ENCODE measurements around the gene RAD21L1. TPM values are rescaled to one million over a fixed set of nuclear protein-coding genes. Genes with fewer than 3 reads are reported as not detected.

RAD21L1 gene
- total RNA-seq = not detected
- long read RNA-seq, partial matches to known transcripts = 0 of 1 reads
- long read RNA-seq, other reads (novel, unspliced or antisense) = 1 of 1 reads

GRCh38 chr20:1225783-1226654 lies at the start of gene RAD21L1:
Gene RAD21L1 (plus strand): TSS chr20:1226044. CDS start chr20:1228454, 2,410 bp downstream.
- Histone ChIP-seq H3K4me3 (peak within 1 kb of the TSS; percentile 72), H3K36me3 (no peaks in the 10 kb centered on the region), H3K4me1 (peaks cover 17% of the 10 kb centered on the region), H3K9me3 (no peaks in the 10 kb centered on the region), H3K27ac (peak within 1 kb of the TSS; percentile 41), H3K27me3 (ENCODE audit: low read depth) (peaks cover 20% of the 10 kb centered on the region)
- DNase-seq (peak; percentile 80), ATAC-seq (peak; percentile 96 to 99)
- no peak for TF ChIP-seq CTCF (IDR thresholded peaks at IDR 0.05)
- intact Hi-C loops (cut with DNase I) = no loop called here

- no peak for TF ChIP-seq CTCF (IDR thresholded peaks at IDR 0.05)
- no peak for DNase-seq
- no peak overlapping the region for H3K4me3 ChIP-seq
- H3K4me1 ChIP-seq = no peaks in the 10 kb centered on the region
- intact Hi-C loops (cut with DNase I) = no loop called here
- no peaks in the 10 kb centered on the region for H3K27me3 ChIP-seq (ENCODE audit: low read depth)
- no peaks in the 10 kb centered on the region for H3K9me3 ChIP-seq
- no peak overlapping the region for H3K27ac ChIP-seq
- peak in 1 of 2 donors; percentile 17 for ATAC-seq
- peaks cover 34% of the 10 kb centered on the region for H3K36me3 ChIP-seq
Observed at GRCh38 chr20:1177680-1178079, 48.2 kb upstream of the RAD21L1 start.

- no peak overlapping the region for H3K4me3 ChIP-seq
- no peak for DNase-seq
- peaks cover 30% of the 10 kb centered on the region for H3K36me3 ChIP-seq
- no peak for TF ChIP-seq CTCF (IDR thresholded peaks at IDR 0.05)
- intact Hi-C loops (cut with DNase I) = no loop called here
- H3K9me3 ChIP-seq = no peaks in the 10 kb centered on the region
- no peaks in the 10 kb centered on the region for H3K4me1 ChIP-seq
- H3K27me3 ChIP-seq (ENCODE audit: low read depth) = no peaks in the 10 kb centered on the region
- ATAC-seq = no peak
- H3K27ac ChIP-seq = no peak overlapping the region
Observed at GRCh38 chr20:1178103-1178502, 47.7 kb upstream of the RAD21L1 start.

- Histone ChIP-seq H3K27me3 (ENCODE audit: low read depth) (no peaks in the 10 kb centered on the region), H3K9me3 (no peaks in the 10 kb centered on the region), H3K4me1 (no peaks in the 10 kb centered on the region), H3K36me3 (peaks cover 25% of the 10 kb centered on the region), H3K27ac (no peak overlapping the region), H3K4me3 (no peak overlapping the region)
- intact Hi-C loops (cut with DNase I) = no loop called here
- TF ChIP-seq CTCF (IDR thresholded peaks at IDR 0.05) = no peak
- ATAC-seq = no peak
- DNase-seq = no peak
Observed at GRCh38 chr20:1178623-1179022, 47.2 kb upstream of the RAD21L1 start.

- Histone ChIP-seq H3K4me1 (peaks cover 7% of the 10 kb centered on the region), H3K27me3 (ENCODE audit: low read depth) (peaks cover 15% of the 10 kb centered on the region), H3K27ac (no peak overlapping the region), H3K36me3 (peaks cover 11% of the 10 kb centered on the region), H3K4me3 (no peak overlapping the region), H3K9me3 (no peaks in the 10 kb centered on the region)
- DNase-seq = no peak
- intact Hi-C loops (cut with DNase I) = no loop called here
- TF ChIP-seq CTCF (IDR thresholded peaks at IDR 0.05) = no peak
- no peak for ATAC-seq
Observed at GRCh38 chr20:1180949-1181348, 44.9 kb upstream of the RAD21L1 start.

Measured in lower lobe of right lung (tissue), 2 donors.